ENCODE data around the gene CATSPERB.
"Not testable (repeated sequence)": the region's sequence is repeated elsewhere in the genome, so short reads cannot be mapped to it uniquely, and the experiment has no call there.

The CATSPERB gene

GRCh38 chr14:91681118-91681517 is 50.8 kb downstream of the CATSPERB start:
- 92 to 93% methylated on average over 1 to 4 of the region's 4 CpGs for WGBS, 2 experiments
- Histone ChIP-seq H3K4me3 (ENCODE audit: insufficient read depth, low read depth, low read length) (no peak overlapping the region), H3K36me3 (ENCODE audit: control insufficient read depth, insufficient read depth, low read length) (no peaks in the 10 kb centered on the region), H3K9me3 (ENCODE audit: control insufficient read depth, low read length) (peaks cover 4% of the 10 kb centered on the region), H3K27me3 (ENCODE audit: control insufficient read depth, insufficient read depth, low read length, poor library complexity, severe bottlenecking) (no peaks in the 10 kb centered on the region), H3K4me1 (ENCODE audit: control insufficient read depth, insufficient read depth, low read length) (no peaks in the 10 kb centered on the region), H3K27ac (ENCODE audit: insufficient read depth, low read depth, low read length, poor library complexity, severe bottlenecking) (no peak overlapping the region)

DNA sequence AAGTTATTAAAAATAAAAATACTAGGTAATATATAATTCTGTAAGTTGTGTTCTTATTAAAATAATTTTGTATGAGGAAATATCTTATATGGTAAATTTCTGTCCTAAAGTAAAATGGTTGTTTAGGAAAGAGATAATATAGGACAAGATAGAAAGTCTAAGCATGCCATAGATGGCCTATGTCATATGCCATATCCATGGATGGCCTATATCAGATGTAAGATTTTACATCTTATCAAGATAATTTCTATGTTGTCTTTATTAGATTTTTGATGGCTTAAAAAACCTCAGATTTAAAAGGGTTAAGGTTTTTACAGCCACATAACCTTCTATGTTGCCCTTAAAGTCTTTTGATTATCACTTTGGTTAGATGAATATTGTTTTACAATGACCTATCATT is 52.6 kb downstream of the CATSPERB start:
- H3K27me3 ChIP-seq (ENCODE audit: control insufficient read depth, insufficient read depth, low read length, poor library complexity, severe bottlenecking): no peaks in the 10 kb centered on the region
- H3K27ac ChIP-seq (ENCODE audit: insufficient read depth, low read depth, low read length, poor library complexity, severe bottlenecking): no peak overlapping the region
- no peaks in the 10 kb centered on the region for H3K36me3 ChIP-seq (ENCODE audit: control insufficient read depth, insufficient read depth, low read length)
- H3K9me3 ChIP-seq (ENCODE audit: control insufficient read depth, low read length): peaks cover 4% of the 10 kb centered on the region
- no peak overlapping the region for H3K4me3 ChIP-seq (ENCODE audit: insufficient read depth, low read depth, low read length)
- no peaks in the 10 kb centered on the region for H3K4me1 ChIP-seq (ENCODE audit: control insufficient read depth, insufficient read depth, low read length)

DNA sequence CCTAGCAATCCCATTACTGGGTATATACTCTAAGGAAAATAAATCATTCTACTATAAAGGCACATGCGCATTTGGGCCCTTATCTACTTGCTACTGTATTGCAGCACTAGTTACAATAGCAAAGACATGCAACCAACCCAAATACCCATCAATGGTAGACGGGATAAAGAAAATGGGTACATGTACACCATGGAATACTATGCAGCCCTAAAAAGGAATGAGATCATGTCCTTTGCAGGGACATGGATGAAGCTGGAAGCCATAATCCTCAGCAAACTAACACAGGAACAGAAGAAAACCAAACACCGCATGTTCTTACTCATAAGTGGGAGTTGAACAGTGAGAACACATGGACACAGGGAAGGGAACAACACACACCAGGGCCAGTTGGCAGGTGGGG is 54.2 kb downstream of the CATSPERB start:
- H3K4me3 ChIP-seq (ENCODE audit: insufficient read depth, low read depth, low read length); H3K27ac ChIP-seq (ENCODE audit: insufficient read depth, low read depth, low read length, poor library complexity, severe bottlenecking); H3K9me3 ChIP-seq (ENCODE audit: control insufficient read depth, low read length); H3K36me3 ChIP-seq (ENCODE audit: control insufficient read depth, insufficient read depth, low read length); H3K27me3 ChIP-seq (ENCODE audit: control insufficient read depth, insufficient read depth, low read length, poor library complexity, severe bottlenecking); H3K4me1 ChIP-seq (ENCODE audit: control insufficient read depth, insufficient read depth, low read length): not testable (repeated sequence)
- 91 to 92% methylated on average over 3 of the region's 3 CpGs for WGBS, 2 experiments

DNA sequence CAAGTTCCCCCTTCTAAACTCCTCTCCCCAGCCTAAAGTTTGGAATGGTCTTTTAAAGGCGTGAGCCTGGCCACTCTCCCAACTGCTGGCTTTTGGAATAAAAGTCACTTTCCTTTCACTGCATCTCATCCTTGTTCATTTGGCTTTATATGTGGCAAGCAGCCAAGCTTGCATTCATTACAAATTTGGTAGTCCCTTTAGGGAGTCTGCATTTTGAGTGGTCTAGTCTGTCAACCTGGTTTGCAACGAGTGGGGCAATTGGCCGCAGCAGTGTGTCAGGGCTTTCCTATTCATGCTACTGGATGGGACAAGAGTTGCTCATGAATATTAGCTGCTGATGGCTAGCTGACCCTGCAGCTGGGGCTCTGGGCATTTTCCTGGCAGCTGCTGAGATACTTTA is 57.0 kb downstream of the CATSPERB start:
- H3K9me3 ChIP-seq (ENCODE audit: control insufficient read depth, low read length): peaks cover 4% of the 10 kb centered on the region
- H3K4me3 ChIP-seq (ENCODE audit: insufficient read depth, low read depth, low read length): no peak overlapping the region
- no peaks in the 10 kb centered on the region for H3K4me1 ChIP-seq (ENCODE audit: control insufficient read depth, insufficient read depth, low read length)
- H3K27me3 ChIP-seq (ENCODE audit: control insufficient read depth, insufficient read depth, low read length, poor library complexity, severe bottlenecking): no peaks in the 10 kb centered on the region
- H3K27ac ChIP-seq (ENCODE audit: insufficient read depth, low read depth, low read length, poor library complexity, severe bottlenecking): no peak overlapping the region
- WGBS, 2 experiments: 95 to 97% methylated on average over 3 of the region's 3 CpGs
- no peaks in the 10 kb centered on the region for H3K36me3 ChIP-seq (ENCODE audit: control insufficient read depth, insufficient read depth, low read length)

DNA sequence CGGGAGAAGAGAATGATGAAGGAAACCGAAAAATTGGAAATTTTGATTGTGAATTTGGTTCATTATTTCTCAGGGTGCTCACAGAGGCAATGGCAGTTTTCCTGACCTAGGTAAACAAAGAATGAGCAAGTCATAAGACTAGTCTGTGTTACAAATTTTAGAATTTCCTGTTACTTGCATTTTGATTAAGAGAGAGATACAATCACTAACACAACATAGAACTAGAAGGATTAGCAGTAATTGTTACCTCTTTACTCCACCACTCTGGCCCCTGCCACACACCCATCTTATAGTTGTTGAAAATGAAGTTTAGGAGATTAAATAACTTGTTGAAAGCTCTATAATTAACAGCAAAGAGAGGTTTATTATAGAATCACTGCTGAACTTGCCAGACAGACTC is 62.0 kb downstream of the CATSPERB start:
- Histone ChIP-seq H3K4me1 (ENCODE audit: control insufficient read depth, insufficient read depth, low read length) (no peaks in the 10 kb centered on the region), H3K36me3 (ENCODE audit: control insufficient read depth, insufficient read depth, low read length) (no peaks in the 10 kb centered on the region), H3K4me3 (ENCODE audit: insufficient read depth, low read depth, low read length) (no peak overlapping the region), H3K9me3 (ENCODE audit: control insufficient read depth, low read length) (no peaks in the 10 kb centered on the region), H3K27me3 (ENCODE audit: control insufficient read depth, insufficient read depth, low read length, poor library complexity, severe bottlenecking) (no peaks in the 10 kb centered on the region), H3K27ac (ENCODE audit: insufficient read depth, low read depth, low read length, poor library complexity, severe bottlenecking) (no peak overlapping the region)
- WGBS, 2 experiments: 86 to 93% methylated on average over 2 of the region's 2 CpGs

GRCh38 chr14:91667101-91667500 is 64.8 kb downstream of the CATSPERB start:
- not testable (repeated sequence) for H3K27ac ChIP-seq (ENCODE audit: insufficient read depth, low read depth, low read length, poor library complexity, severe bottlenecking); H3K36me3 ChIP-seq (ENCODE audit: control insufficient read depth, insufficient read depth, low read length); H3K4me3 ChIP-seq (ENCODE audit: insufficient read depth, low read depth, low read length); H3K4me1 ChIP-seq (ENCODE audit: control insufficient read depth, insufficient read depth, low read length); H3K27me3 ChIP-seq (ENCODE audit: control insufficient read depth, insufficient read depth, low read length, poor library complexity, severe bottlenecking); H3K9me3 ChIP-seq (ENCODE audit: control insufficient read depth, low read length)
- WGBS, 2 experiments: 89 to 96% methylated on average over 2 of the region's 2 CpGs

- no peak overlapping the region for H3K4me3 ChIP-seq (ENCODE audit: insufficient read depth, low read depth, low read length)
- WGBS, 2 experiments: 93 to 100% methylated on average over 1 to 2 of the region's 2 CpGs
- no peaks in the 10 kb centered on the region for H3K27me3 ChIP-seq (ENCODE audit: control insufficient read depth, insufficient read depth, low read length, poor library complexity, severe bottlenecking)
- H3K4me1 ChIP-seq (ENCODE audit: control insufficient read depth, insufficient read depth, low read length): no peaks in the 10 kb centered on the region
- H3K27ac ChIP-seq (ENCODE audit: insufficient read depth, low read depth, low read length, poor library complexity, severe bottlenecking): no peak overlapping the region
- H3K9me3 ChIP-seq (ENCODE audit: control insufficient read depth, low read length): no peaks in the 10 kb centered on the region
- H3K36me3 ChIP-seq (ENCODE audit: control insufficient read depth, insufficient read depth, low read length): no peaks in the 10 kb centered on the region
These were observed 71.1 kb downstream of the CATSPERB start for GRCh38 chr14:91660790-91661189.

DNA sequence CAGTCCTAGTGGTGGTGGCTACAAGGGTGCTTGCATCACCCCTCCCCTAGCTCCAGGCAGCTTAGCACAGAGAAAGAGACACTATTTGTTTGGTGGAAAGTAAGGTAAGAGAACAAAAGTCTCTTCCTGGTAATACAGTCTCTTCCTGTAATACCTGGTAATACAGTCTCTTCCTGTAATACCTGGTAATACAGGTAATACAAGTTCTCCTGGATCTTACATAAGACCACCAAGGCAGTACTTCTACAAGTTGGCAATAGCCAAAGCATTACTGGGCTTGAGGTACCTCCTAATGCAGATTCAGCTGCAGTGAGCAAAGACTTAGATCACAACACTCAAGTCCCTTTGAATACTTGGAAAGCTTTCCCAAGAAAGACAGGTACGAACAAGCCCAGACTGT is 77.0 kb downstream of the CATSPERB start:
- Histone ChIP-seq H3K9me3 (ENCODE audit: control insufficient read depth, low read length) (no peaks in the 10 kb centered on the region), H3K27ac (ENCODE audit: insufficient read depth, low read depth, low read length, poor library complexity, severe bottlenecking) (no peak overlapping the region), H3K4me3 (ENCODE audit: insufficient read depth, low read depth, low read length) (no peak overlapping the region), H3K36me3 (ENCODE audit: control insufficient read depth, insufficient read depth, low read length) (no peaks in the 10 kb centered on the region), H3K4me1 (ENCODE audit: control insufficient read depth, insufficient read depth, low read length) (no peaks in the 10 kb centered on the region), H3K27me3 (ENCODE audit: control insufficient read depth, insufficient read depth, low read length, poor library complexity, severe bottlenecking) (no peaks in the 10 kb centered on the region)
- WGBS, 2 experiments: 89 to 95% methylated on average over 1 of the region's 1 CpG

DNA sequence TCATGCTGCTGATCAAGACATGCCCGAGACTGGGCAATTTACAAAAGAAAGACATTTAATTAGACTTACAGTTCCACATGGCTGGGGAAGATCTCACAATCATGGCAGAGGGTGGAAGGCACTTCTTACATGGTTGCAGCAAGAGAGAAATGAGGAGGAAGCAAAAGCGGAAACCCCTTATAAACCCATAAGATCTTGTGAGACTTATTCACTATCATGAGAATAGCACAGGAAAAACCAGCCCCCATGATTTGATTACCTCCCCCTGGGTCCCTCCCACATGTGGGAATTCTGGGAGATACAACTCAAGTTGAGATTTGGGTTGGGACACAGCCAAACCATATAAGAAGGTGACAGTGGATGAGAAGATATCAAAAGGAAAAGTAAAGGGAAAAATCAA is 78.4 kb downstream of the CATSPERB start:
- Histone ChIP-seq H3K36me3 (ENCODE audit: control insufficient read depth, insufficient read depth, low read length) (no peaks in the 10 kb centered on the region), H3K27ac (ENCODE audit: insufficient read depth, low read depth, low read length, poor library complexity, severe bottlenecking) (no peak overlapping the region), H3K9me3 (ENCODE audit: control insufficient read depth, low read length) (no peaks in the 10 kb centered on the region), H3K4me3 (ENCODE audit: insufficient read depth, low read depth, low read length) (no peak overlapping the region), H3K4me1 (ENCODE audit: control insufficient read depth, insufficient read depth, low read length) (no peaks in the 10 kb centered on the region), H3K27me3 (ENCODE audit: control insufficient read depth, insufficient read depth, low read length, poor library complexity, severe bottlenecking) (no peaks in the 10 kb centered on the region)
- 94% methylated on average over 2 of the region's 2 CpGs for WGBS, 2 experiments

DNA sequence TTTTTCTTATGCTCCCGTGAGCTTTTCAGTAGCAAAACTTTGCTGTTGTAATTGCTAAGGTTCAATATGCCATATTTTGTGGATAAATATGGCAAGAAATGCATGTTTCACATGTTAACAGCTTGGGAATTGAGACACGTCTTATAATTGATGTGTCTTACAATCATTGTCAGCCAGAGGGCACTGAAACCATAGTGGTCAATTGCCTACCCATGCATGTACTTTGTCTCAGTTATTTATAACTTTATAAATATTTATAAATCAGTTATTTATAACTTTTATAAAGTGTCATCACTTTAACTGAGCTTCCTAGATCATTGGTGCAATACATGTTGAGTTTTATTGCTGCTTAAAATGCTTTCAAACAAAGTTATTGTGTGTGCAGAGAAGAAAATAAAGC is 82.0 kb downstream of the CATSPERB start:
- 25 to 41% methylated on average over 2 of the region's 2 CpGs for WGBS, 2 experiments
- H3K4me1 ChIP-seq (ENCODE audit: control insufficient read depth, insufficient read depth, low read length): no peaks in the 10 kb centered on the region
- no peaks in the 10 kb centered on the region for H3K36me3 ChIP-seq (ENCODE audit: control insufficient read depth, insufficient read depth, low read length)
- no peaks in the 10 kb centered on the region for H3K27me3 ChIP-seq (ENCODE audit: control insufficient read depth, insufficient read depth, low read length, poor library complexity, severe bottlenecking)
- H3K9me3 ChIP-seq (ENCODE audit: control insufficient read depth, low read length): no peaks in the 10 kb centered on the region
- no peak overlapping the region for H3K27ac ChIP-seq (ENCODE audit: insufficient read depth, low read depth, low read length, poor library complexity, severe bottlenecking)
- no peak overlapping the region for H3K4me3 ChIP-seq (ENCODE audit: insufficient read depth, low read depth, low read length)

DNA sequence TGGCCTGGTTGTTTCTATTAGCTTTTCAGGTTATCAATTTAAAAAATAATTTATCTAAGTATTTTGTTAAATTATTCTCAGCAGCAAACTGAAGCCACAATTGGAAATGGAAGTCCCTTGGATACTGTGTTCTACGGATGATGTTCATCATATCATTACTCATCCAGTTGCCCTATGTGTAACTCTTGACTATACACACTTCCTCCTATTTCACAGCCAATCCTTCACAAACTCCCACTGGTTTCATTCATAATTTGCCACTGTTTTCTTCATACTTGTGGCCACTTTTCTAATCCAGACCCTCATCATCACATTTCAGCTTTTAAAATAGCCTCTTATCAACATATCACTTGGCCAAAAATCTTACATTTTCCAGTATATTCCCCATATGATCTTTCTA is 84.0 kb downstream of the CATSPERB start:
- Histone ChIP-seq H3K27ac (ENCODE audit: insufficient read depth, low read depth, low read length, poor library complexity, severe bottlenecking) (no peak overlapping the region), H3K27me3 (ENCODE audit: control insufficient read depth, insufficient read depth, low read length, poor library complexity, severe bottlenecking) (no peaks in the 10 kb centered on the region), H3K4me3 (ENCODE audit: insufficient read depth, low read depth, low read length) (no peak overlapping the region), H3K9me3 (ENCODE audit: control insufficient read depth, low read length) (no peaks in the 10 kb centered on the region), H3K36me3 (ENCODE audit: control insufficient read depth, insufficient read depth, low read length) (no peaks in the 10 kb centered on the region), H3K4me1 (ENCODE audit: control insufficient read depth, insufficient read depth, low read length) (no peaks in the 10 kb centered on the region)
- 97% methylated on average over 1 of the region's 1 CpG for WGBS, 2 experiments
